Mesenchymal stem cell (in vitro differentiated cells and primary cell): ENCODE results near the gene STK11.

Source experiments
- DNase-seq: peaks from one replicate; pipeline ENCODE4 v3.0.0-alpha.2; 2013
- H2AFZ ChIP-seq: one replicate; pipeline ENCODE4 v1.6.1; 2013; ENCODE audit warnings: low read depth, mild to moderate bottlenecking, control low read depth, inconsistent platforms, low read length, moderate library complexity
- H2AK5ac ChIP-seq: 2 replicates; pipeline ENCODE4 v1.6.1; 2013; ENCODE audit warnings: low read length, moderate library complexity, mild to moderate bottlenecking, inconsistent platforms; ENCODE audit not compliant: severe bottlenecking
- H2BK120ac ChIP-seq: one replicate; pipeline ENCODE4 v1.6.1; 2013; ENCODE audit warnings: low read depth, mild to moderate bottlenecking, inconsistent platforms, low read length, moderate library complexity
- H2BK12ac ChIP-seq, 2 experiments: one replicate each; pipeline ENCODE4 v1.6.1; 2013; ENCODE audit warnings: inconsistent platforms in 2 of 2, low read length in 2 of 2, mild to moderate bottlenecking in 2 of 2, moderate library complexity in 2 of 2, control low read depth in 1 of 2
- H2BK15ac ChIP-seq: one replicate; pipeline ENCODE4 v1.6.1; 2013; ENCODE audit warnings: mild to moderate bottlenecking, low read depth, inconsistent platforms; ENCODE audit not compliant: poor library complexity, severe bottlenecking
- H2BK5ac ChIP-seq: 2 replicates; pipeline ENCODE4 v1.6.1; 2013; ENCODE audit warnings: low read depth, mild to moderate bottlenecking, low read length, control low read depth, inconsistent platforms; ENCODE audit not compliant: poor library complexity, severe bottlenecking
- H3K14ac ChIP-seq, 2 experiments: one replicate each; pipeline ENCODE4 v1.6.1; 2013; ENCODE audit warnings: inconsistent platforms in 2 of 2, low read length in 2 of 2, control low read depth in 1 of 2, mild to moderate bottlenecking in 1 of 2, moderate library complexity in 1 of 2
- H3K18ac ChIP-seq, 2 experiments: one replicate each; pipeline ENCODE4 v1.6.1; 2013; ENCODE audit warnings: inconsistent platforms in 2 of 2, low read length in 2 of 2, control low read depth in 1 of 2, low read depth in 1 of 2, mild to moderate bottlenecking in 1 of 2
- H3K23ac ChIP-seq, 2 experiments: one replicate each; pipeline ENCODE4 v1.6.1; 2013; ENCODE audit warnings: inconsistent platforms in 2 of 2, low read length in 2 of 2, mild to moderate bottlenecking in 2 of 2, moderate library complexity in 2 of 2, control low read depth in 1 of 2
- H3K27ac ChIP-seq: 2 replicates; pipeline ENCODE4 v1.5.1; 2013; ENCODE audit warnings: mild to moderate bottlenecking, moderate library complexity, low read length, control low read depth, inconsistent platforms; ENCODE audit not compliant: poor library complexity, severe bottlenecking
- H3K27me3 ChIP-seq, 2 experiments: 2 replicates each; pipeline versions ENCODE4 v1.6.1 to v1.7.0; 2013; ENCODE audit warnings: low read length in 2 of 2, mild to moderate bottlenecking in 2 of 2, moderate library complexity in 2 of 2, control low read depth in 1 of 2, inconsistent platforms in 1 of 2; ENCODE audit not compliant: control insufficient read depth in 1 of 2, insufficient read depth in 1 of 2
- H3K36me3 ChIP-seq, 2 experiments: 2 replicates each; pipeline versions ENCODE4 v1.6.1 to v1.7.0; 2013; ENCODE audit warnings: low read length in 2 of 2, control low read depth in 1 of 2, inconsistent platforms in 1 of 2, low read depth in 1 of 2, mild to moderate bottlenecking in 1 of 2; ENCODE audit not compliant: insufficient read depth in 2 of 2, control insufficient read depth in 1 of 2
- H3K4ac ChIP-seq, 2 experiments: one replicate each; pipeline ENCODE4 v1.6.1; 2013; ENCODE audit warnings: inconsistent platforms in 2 of 2, low read length in 2 of 2, mild to moderate bottlenecking in 2 of 2, moderate library complexity in 2 of 2, control low read depth in 1 of 2, low read depth in 1 of 2
- H3K4me1 ChIP-seq: 2 replicates; pipeline ENCODE4 v1.6.1; 2013; ENCODE audit warnings: low read depth, low read length, control low read depth; ENCODE audit not compliant: control insufficient read depth, insufficient read depth
- H3K4me2 ChIP-seq: 2 replicates; pipeline ENCODE4 v1.6.1; 2013; ENCODE audit warnings: low read length, mild to moderate bottlenecking, inconsistent platforms; ENCODE audit not compliant: poor library complexity, severe bottlenecking
- H3K4me3 ChIP-seq, 2 experiments: 2 replicates each; pipeline versions ENCODE4 v1.5.1 to v1.7.0; 2013; ENCODE audit warnings: low read length in 2 of 2, mild to moderate bottlenecking in 2 of 2, control low read depth in 1 of 2, low read depth in 1 of 2; ENCODE audit not compliant: insufficient read depth in 1 of 2
- H3K79me1 ChIP-seq: replicated peaks from 2 replicates; pipeline ENCODE4 v1.6.1; 2013; ENCODE audit warnings: mild to moderate bottlenecking, control low read depth, low read length, inconsistent platforms; ENCODE audit not compliant: poor library complexity, severe bottlenecking
- H3K9ac ChIP-seq: 2 replicates; pipeline ENCODE4 v1.7.0; 2013; ENCODE audit warnings: mild to moderate bottlenecking, low read length, moderate library complexity
- H3K9me3 ChIP-seq: 2 replicates; pipeline ENCODE4 v1.7.0; 2013; ENCODE audit warnings: mild to moderate bottlenecking, low read length; ENCODE audit not compliant: control insufficient read depth
- H4K8ac ChIP-seq: one replicate; pipeline ENCODE4 v1.6.1; 2013; ENCODE audit warnings: inconsistent platforms, mild to moderate bottlenecking, low read length, moderate library complexity
- H4K91ac ChIP-seq: one replicate; pipeline ENCODE4 v1.6.1; 2013; ENCODE audit warnings: mild to moderate bottlenecking, low read length, inconsistent platforms
- WGBS: methylation state at CpG from one replicate; pipeline ENCODE4 v1.1.7; 2013; ENCODE audit warnings: mixed read lengths; 5-methylcytosine and 5-hydroxymethylcytosine counted together

Gene STK11

DNA sequence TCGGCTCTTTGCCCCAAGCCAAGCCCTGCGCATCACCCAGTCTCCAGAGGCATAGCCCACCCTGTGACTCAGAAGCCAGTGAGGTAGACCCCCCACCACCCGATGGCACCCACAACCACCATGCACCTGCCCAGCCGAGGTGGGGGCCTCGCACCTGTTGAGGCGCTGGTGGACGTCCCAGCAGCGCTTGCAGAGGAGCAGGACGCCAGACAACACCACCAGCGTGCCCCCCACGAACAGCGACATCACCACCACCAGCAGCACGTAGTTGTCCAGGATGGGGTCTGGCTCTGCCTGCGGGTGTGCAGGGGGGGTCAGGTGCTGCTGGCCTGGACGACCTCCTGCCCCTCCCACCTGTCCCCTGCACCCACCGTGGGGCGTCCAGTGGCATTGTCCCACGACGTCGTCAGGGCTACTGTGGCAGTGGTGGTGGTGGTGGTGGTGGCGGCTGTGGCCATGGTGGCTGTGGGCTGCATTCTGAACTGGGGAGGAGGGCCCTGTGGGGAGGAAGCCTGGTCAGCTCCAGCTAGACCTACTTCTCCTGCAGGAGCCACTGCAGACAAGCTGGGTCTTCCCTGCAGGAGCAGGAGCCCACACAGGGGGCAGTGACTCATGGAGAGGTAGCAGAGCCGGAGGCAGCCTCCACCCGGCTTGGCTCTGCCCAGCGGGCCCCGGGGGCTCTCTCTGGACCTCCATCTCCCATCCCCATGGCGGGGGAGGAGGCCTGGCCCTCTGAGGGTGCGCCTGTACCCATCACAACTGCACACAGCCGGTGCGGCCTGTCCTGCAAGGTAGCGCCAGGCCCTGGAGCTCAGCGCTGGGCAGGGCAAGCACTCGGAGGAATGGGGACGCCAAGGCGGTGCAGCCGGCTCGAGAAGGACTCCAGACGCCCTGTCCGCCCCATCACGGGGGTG, 30.3 kb downstream of the STK11 start:
- peak overlapping the region; percentile 24 for H2AK5ac ChIP-seq
- 84% methylated on average over 32 of the region's 39 CpGs for WGBS
- H3K23ac ChIP-seq, result peak overlapping the region in 1 of 2 experiments; percentile 79
- H3K9ac ChIP-seq, result peak overlapping the region; percentile 53
- peak overlapping the region; percentile 47 to 74 for H3K4me3 ChIP-seq
- peak; percentile 59 for DNase-seq
- H3K4me2 ChIP-seq, result peak overlapping the region; percentile 85
- H3K27ac ChIP-seq, result peak overlapping the region; percentile 51
- no peak overlapping the region for H2BK5ac ChIP-seq
- no peak overlapping the region for H2AFZ ChIP-seq
- peak overlapping the region; percentile 48 for H4K8ac ChIP-seq
- no peaks in the 10 kb centered on the region for H3K27me3 ChIP-seq
- H3K79me1 ChIP-seq, result peaks cover 30% of the 10 kb centered on the region
- H3K4me1 ChIP-seq, result peaks cover 50% of the 10 kb centered on the region
- peak overlapping the region; percentile 14 for H4K91ac ChIP-seq
- H2BK120ac ChIP-seq, result no peak overlapping the region
- H3K9me3 ChIP-seq, result no peaks in the 10 kb centered on the region
- peak overlapping the region in 1 of 2 experiments; percentile 77 for H2BK12ac ChIP-seq
- peak overlapping the region in 1 of 2 experiments; percentile 76 for H3K14ac ChIP-seq
- peak overlapping the region in 1 of 2 experiments; percentile 75 for H3K18ac ChIP-seq
- H3K36me3 ChIP-seq, result peaks cover 20 to 47% of the 10 kb centered on the region in 2 experiments
- H3K4ac ChIP-seq, result peak overlapping the region; percentile 9 to 32
- no peak overlapping the region for H2BK15ac ChIP-seq

DNA sequence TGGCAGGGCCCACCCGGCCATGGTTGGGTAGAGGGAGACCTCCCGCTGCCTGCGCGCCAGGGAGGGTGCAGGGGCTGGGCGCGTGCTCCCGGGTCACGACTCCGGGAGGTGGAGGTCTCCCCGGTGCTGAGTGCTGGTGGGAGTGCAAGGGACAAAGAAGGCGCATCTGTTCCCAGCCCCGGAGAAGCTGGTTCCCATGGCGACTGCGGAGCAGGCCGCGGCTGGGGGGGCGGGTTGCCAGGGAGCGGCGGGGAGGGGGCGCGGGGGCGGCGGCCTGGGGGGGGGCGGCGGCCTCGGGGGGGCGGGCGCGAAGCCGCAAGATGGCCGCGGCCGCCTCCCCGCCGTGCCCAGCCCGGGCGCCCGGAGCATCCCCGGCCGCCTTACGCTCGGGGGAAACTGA, 31.0 kb downstream of the STK11 start:
- Histone ChIP-seq H3K14ac (peak overlapping the region in 1 of 2 experiments; percentile 68), H3K4ac (peak overlapping the region; percentile 9 to 92), H2BK12ac (peak overlapping the region in 1 of 2 experiments; percentile 77), H3K9me3 (no peaks in the 10 kb centered on the region), H4K8ac (peak overlapping the region; percentile 48), H2AFZ (peak overlapping the region; percentile 72), H2AK5ac (peak overlapping the region; percentile 24), H3K23ac (peak overlapping the region in 1 of 2 experiments; percentile 90), H3K4me3 (peak overlapping the region; percentile 78 to 81), H2BK15ac (no peak overlapping the region), H3K4me1 (peaks cover 52% of the 10 kb centered on the region), H3K9ac (peak overlapping the region; percentile 80), H3K79me1 (peaks cover 30% of the 10 kb centered on the region), H4K91ac (no peak overlapping the region), H3K36me3 (peaks cover 19 to 41% of the 10 kb centered on the region in 2 experiments), H3K18ac (peak overlapping the region in 1 of 2 experiments; percentile 97), H2BK120ac (peak overlapping the region; percentile 24), H3K4me2 (peak overlapping the region; percentile 96), H3K27me3 (no peaks in the 10 kb centered on the region), H2BK5ac (no peak overlapping the region), H3K27ac (no peak overlapping the region)
- 45% methylated on average over 8 of the region's 42 CpGs for WGBS
- DNase-seq, result no peak

- Histone ChIP-seq H2BK120ac (peak overlapping the region; percentile 24), H3K23ac (peak overlapping the region in 1 of 2 experiments; percentile 90), H2AFZ (peak overlapping the region; percentile 72), H3K27me3 (no peaks in the 10 kb centered on the region), H3K4me1 (peaks cover 49% of the 10 kb centered on the region), H3K14ac (peak overlapping the region; percentile 15 to 90), H3K9me3 (no peaks in the 10 kb centered on the region), H3K27ac (no peak overlapping the region), H3K79me1 (peaks cover 30% of the 10 kb centered on the region), H3K18ac (peak overlapping the region; percentile 45 to 97), H3K36me3 (peaks cover 16 to 39% of the 10 kb centered on the region in 2 experiments), H3K4me3 (peak overlapping the region; percentile 78 to 81), H2BK12ac (peak overlapping the region; percentile 24 to 83), H3K4ac (peak overlapping the region; percentile 41 to 92), H3K4me2 (peak overlapping the region; percentile 96), H4K91ac (peak overlapping the region; percentile 85), H4K8ac (peak overlapping the region; percentile 50), H3K9ac (peak overlapping the region; percentile 80), H2BK5ac (no peak overlapping the region), H2BK15ac (peak overlapping the region; percentile 60), H2AK5ac (no peak overlapping the region)
- under 1% methylated on average over 45 of the region's 60 CpGs for WGBS
- no peak for DNase-seq
Observed at GRCh38 chr19:1237027-1237659, 31.6 kb downstream of the STK11 start.
